Endothelial cell of umbilical vein (primary cell): ENCODE data around the gene NRDE2.

Experiments
- EZH2 ChIP-seq: IDR thresholded peaks from 2 replicates; pipeline ENCODE4 v1.6.1; 2012; ENCODE audit warnings: borderline replicate concordance, low read depth, mild to moderate bottlenecking, moderate library complexity, low read length, inconsistent platforms; ENCODE audit not compliant: severe bottlenecking
- JUN ChIP-seq: IDR thresholded peaks from 2 replicates; pipeline ENCODE4 v1.6.1; 2011; ENCODE audit warnings: borderline replicate concordance, low read depth; ENCODE audit not compliant: insufficient read length, insufficient read depth
- MYC ChIP-seq: IDR thresholded peaks from one replicate; pipeline ENCODE4 v1.6.1; 2011; ENCODE audit warnings: mild to moderate bottlenecking, low read depth, low read length
- POLR2A ChIP-seq: IDR thresholded peaks from 2 replicates; pipeline ENCODE4 v1.6.1; 2012; ENCODE audit warnings: low read depth, mild to moderate bottlenecking, control low read depth, low read length
- TF ChIP-seq, protein P1 (sequence below), 2 donors: IDR thresholded peaks; 1 replicate in 1 of 2; 2 replicates in 1 of 2; pipeline ENCODE4 v1.5.1; 2011; ENCODE audit warnings: low read length in 2 of 2, mild to moderate bottlenecking in 2 of 2, moderate library complexity in 2 of 2, control low read depth in 1 of 2, inconsistent platforms in 1 of 2, low read depth in 1 of 2; ENCODE audit not compliant: insufficient read depth in 1 of 2; ENCODE audit errors: extremely low read depth in 1 of 2
- TF ChIP-seq, protein P2 (sequence below): IDR thresholded peaks from 2 replicates; pipeline ENCODE4 v1.6.1; 2011; ENCODE audit not compliant: insufficient read depth, insufficient read length

DNA sequence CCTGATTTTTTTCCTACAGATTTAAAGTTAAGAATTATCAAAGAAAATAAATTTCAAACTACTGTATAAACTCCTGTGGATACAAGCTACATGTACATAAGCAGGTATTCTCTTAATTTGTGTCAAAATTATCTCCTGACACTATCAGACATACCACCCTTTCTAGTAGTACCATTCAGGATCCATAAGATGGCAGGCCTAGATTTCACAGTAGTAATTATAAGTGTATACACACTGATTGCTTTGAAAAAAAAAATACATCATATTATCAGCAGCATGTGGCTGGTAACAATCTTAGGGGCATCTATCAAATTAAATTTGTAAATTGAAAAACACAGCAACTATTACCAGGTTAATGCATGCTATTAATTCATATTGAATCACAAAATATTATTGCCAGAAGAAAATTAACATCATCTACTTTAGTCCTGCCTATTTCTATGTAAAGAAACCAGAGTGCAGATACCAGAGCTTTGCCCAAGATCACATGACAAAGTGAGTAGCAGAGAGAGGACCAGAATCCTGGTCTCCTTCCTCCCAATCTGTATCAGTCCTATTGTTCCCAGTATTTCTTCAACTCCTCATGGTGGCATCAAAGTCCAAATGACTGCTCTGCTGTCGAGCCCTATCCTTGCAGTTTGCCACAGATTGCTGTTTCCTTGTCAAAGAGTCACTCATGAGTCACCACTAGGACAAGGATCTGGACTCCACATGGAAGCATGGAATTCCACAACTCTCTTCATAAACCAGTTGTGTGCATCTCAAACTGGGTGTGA lies 37.4 kb upstream of the NRDE2 start:
- TF ChIP-seq POLR2A, result no peak
- TF ChIP-seq, protein P1, sequence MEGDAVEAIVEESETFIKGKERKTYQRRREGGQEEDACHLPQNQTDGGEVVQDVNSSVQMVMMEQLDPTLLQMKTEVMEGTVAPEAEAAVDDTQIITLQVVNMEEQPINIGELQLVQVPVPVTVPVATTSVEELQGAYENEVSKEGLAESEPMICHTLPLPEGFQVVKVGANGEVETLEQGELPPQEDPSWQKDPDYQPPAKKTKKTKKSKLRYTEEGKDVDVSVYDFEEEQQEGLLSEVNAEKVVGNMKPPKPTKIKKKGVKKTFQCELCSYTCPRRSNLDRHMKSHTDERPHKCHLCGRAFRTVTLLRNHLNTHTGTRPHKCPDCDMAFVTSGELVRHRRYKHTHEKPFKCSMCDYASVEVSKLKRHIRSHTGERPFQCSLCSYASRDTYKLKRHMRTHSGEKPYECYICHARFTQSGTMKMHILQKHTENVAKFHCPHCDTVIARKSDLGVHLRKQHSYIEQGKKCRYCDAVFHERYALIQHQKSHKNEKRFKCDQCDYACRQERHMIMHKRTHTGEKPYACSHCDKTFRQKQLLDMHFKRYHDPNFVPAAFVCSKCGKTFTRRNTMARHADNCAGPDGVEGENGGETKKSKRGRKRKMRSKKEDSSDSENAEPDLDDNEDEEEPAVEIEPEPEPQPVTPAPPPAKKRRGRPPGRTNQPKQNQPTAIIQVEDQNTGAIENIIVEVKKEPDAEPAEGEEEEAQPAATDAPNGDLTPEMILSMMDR (IDR thresholded peaks at IDR 0.05; ENCODE audit: extremely low read depth in 1 of 2, insufficient read depth in 1 of 2, low read depth in 1 of 2, low read length in 2 of 2), result no peak
- TF ChIP-seq JUN, result no peak
- no peak for TF ChIP-seq MYC
- no peak for TF ChIP-seq EZH2
- TF ChIP-seq, protein P2, sequence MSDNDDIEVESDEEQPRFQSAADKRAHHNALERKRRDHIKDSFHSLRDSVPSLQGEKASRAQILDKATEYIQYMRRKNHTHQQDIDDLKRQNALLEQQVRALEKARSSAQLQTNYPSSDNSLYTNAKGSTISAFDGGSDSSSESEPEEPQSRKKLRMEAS, result no peak
